ENCODE data around the gene CLDN25. TPM values are rescaled to one million over a fixed set of nuclear protein-coding genes. Genes with fewer than 3 reads are reported as not detected.

Gene CLDN25
- total and polyA plus RNA-seq, 2 of the 13 experiments (the other 11 are each of a cell fraction or from before 2014, with no cell fraction given), result not detected

GRCh38 chr11:113773416-113774173, 6.0 kb upstream of the CLDN25 start, which contains the start of gene ZW10 (continued):
- TF ChIP-seq DMTF1 (CRISPR knock-in tag; IDR thresholded peaks at IDR 0.05) (no peak), YY1 (IDR thresholded peaks at IDR 0.05; ENCODE audit: insufficient read depth, insufficient replicate concordance, low read depth, low read length) (no peak), ZNF468 (CRISPR knock-in tag; IDR thresholded peaks at IDR 0.05) (no peak), KLF11 (CRISPR knock-in tag; IDR thresholded peaks at IDR 0.05) (no peak), HOXD1 (CRISPR knock-in tag; IDR thresholded peaks at IDR 0.05) (peak; percentile 83; the same call in 1 of the 2 replicates), CREB3 (CRISPR knock-in tag; IDR thresholded peaks at IDR 0.05) (no peak), NR1H2 (CRISPR knock-in tag; IDR thresholded peaks at IDR 0.05; ENCODE audit: borderline replicate concordance, low read depth) (no peak), ZFP36L1 (CRISPR knock-in tag; IDR thresholded peaks at IDR 0.05) (no peak), HMGXB3 (CRISPR knock-in tag; IDR thresholded peaks at IDR 0.05; ENCODE audit: borderline replicate concordance) (no peak), ZFP36 (IDR thresholded peaks at IDR 0.05; ENCODE audit: borderline replicate concordance, low read depth, low read length, partially characterized antibody) (no peak), U2AF1 (optimal IDR thresholded peaks at IDR 0.05; ENCODE audit: low read depth, low read length) (peak; percentile 63), ZNF605 (CRISPR knock-in tag; IDR thresholded peaks at IDR 0.05) (no peak), SMARCC2 (IDR thresholded peaks at IDR 0.05) (no peak), ZBTB49 (CRISPR knock-in tag; IDR thresholded peaks at IDR 0.05; ENCODE audit: borderline replicate concordance) (no peak), GATAD1 (CRISPR knock-in tag; IDR thresholded peaks at IDR 0.05) (peak; percentile 94), HOXA5 (CRISPR knock-in tag; IDR thresholded peaks at IDR 0.05) (peak; percentile 63), KAT2B (IDR thresholded peaks at IDR 0.05; ENCODE audit: borderline replicate concordance, low read depth, low read length) (no peak), ONECUT2 (CRISPR knock-in tag; IDR thresholded peaks at IDR 0.05) (no peak; the same call in 1 of the 2 replicates)
